Measurements from ENCODE around the gene RNF11. TPM values are rescaled to one million over a fixed set of nuclear protein-coding genes. Genes with fewer than 3 reads are reported as not detected.
A peak's percentile ranks its signal among the peaks of the same experiment; 100 is the strongest.

RNF11 gene
- total and polyA plus RNA-seq, 4 donors, result 24.1 to 102 (median 48.7) TPM

GRCh38 chr1:51215169-51215568 lies 20.9 kb upstream of the RNF11 start:
- no peak for TF ChIP-seq JUND (IDR thresholded peaks at IDR 0.05)
- TF ChIP-seq NR2F2 (IDR thresholded peaks at IDR 0.05), result no peak
- no peak for TF ChIP-seq EGR1 (IDR thresholded peaks at IDR 0.05; ENCODE audit: low read depth in 2 of 2)
- TF ChIP-seq GABPA (IDR thresholded peaks at IDR 0.05 in 1 of 2, conservative IDR thresholded peaks at IDR 0.05 in 1 of 2), result no peak
- TF ChIP-seq FOXA1 (IDR thresholded peaks at IDR 0.05), result no peak
- TF ChIP-seq CTCF (IDR thresholded peaks at IDR 0.05; ENCODE audit: low read depth, low read length, missing input control), result no peak
- no peak for TF ChIP-seq ZBTB33 (IDR thresholded peaks at IDR 0.05)
- TF ChIP-seq HNF4G (IDR thresholded peaks at IDR 0.05), result no peak
- Histone ChIP-seq H3K4me1 (ENCODE audit: control insufficient read depth in 4 of 4, insufficient read depth in 4 of 4, low read length in 3 of 4) (peaks cover 0 to 20% (median 5%) of the 10 kb centered on the region in 4 donors), H3K36me3 (ENCODE audit: control insufficient read depth in 4 of 4, insufficient read depth in 3 of 4, low read depth in 1 of 4, low read length in 3 of 4) (no peaks in the 10 kb centered on the region), H3K9ac (ENCODE audit: low read depth in 1 of 2, low read length in 2 of 2) (no peak overlapping the region), H3K9me3 (ENCODE audit: control insufficient read depth in 4 of 4, low read length in 3 of 4) (no peaks in the 10 kb centered on the region), H3K4me3 (ENCODE audit: low read depth in 1 of 3, low read length in 3 of 3) (no peak overlapping the region), H3K27ac (ENCODE audit: low read depth in 1 of 2, low read length in 2 of 2) (peak overlapping the region; percentile 4 to 84), H3K27me3 (ENCODE audit: control insufficient read depth in 4 of 4, insufficient read depth in 4 of 4, low read length in 3 of 4) (no peaks in the 10 kb centered on the region)
- DNase-seq (ENCODE audit: low spot score), result no peak
- WGBS, result 96% methylated on average over 1 of the region's 1 CpG

- Histone ChIP-seq H3K4me1 (ENCODE audit: control insufficient read depth in 4 of 4, insufficient read depth in 4 of 4, low read length in 3 of 4) (peaks cover 0 to 15% (median 5%) of the 10 kb centered on the region in 4 donors), H3K27ac (ENCODE audit: low read depth in 1 of 2, low read length in 2 of 2) (peak overlapping the region; percentile 84 to 85), H3K4me3 (ENCODE audit: low read depth in 1 of 3, low read length in 3 of 3) (peak overlapping the region in 2 of 3 donors; percentile 37 to 49), H3K9me3 (ENCODE audit: control insufficient read depth in 4 of 4, low read length in 3 of 4) (no peaks in the 10 kb centered on the region), H3K36me3 (ENCODE audit: control insufficient read depth in 4 of 4, insufficient read depth in 3 of 4, low read depth in 1 of 4, low read length in 3 of 4) (no peaks in the 10 kb centered on the region), H3K9ac (ENCODE audit: low read depth in 1 of 2, low read length in 2 of 2) (peak overlapping the region; percentile 27 to 54), H3K27me3 (ENCODE audit: control insufficient read depth in 4 of 4, insufficient read depth in 4 of 4, low read length in 3 of 4) (no peaks in the 10 kb centered on the region)
- TF ChIP-seq, protein P1, sequence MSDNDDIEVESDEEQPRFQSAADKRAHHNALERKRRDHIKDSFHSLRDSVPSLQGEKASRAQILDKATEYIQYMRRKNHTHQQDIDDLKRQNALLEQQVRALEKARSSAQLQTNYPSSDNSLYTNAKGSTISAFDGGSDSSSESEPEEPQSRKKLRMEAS (IDR thresholded peaks at IDR 0.05), result no peak
- TF ChIP-seq HNF4A (conservative IDR thresholded peaks at IDR 0.05) (peak in 1 of 2 donors; percentile 17), FOXA1 (IDR thresholded peaks at IDR 0.05) (no peak), JUND (IDR thresholded peaks at IDR 0.05) (peak in 1 of 2 donors; percentile 14), ATF3 (IDR thresholded peaks at IDR 0.05) (no peak), SP1 (IDR thresholded peaks at IDR 0.05) (no peak)
- DNase-seq (ENCODE audit: low spot score), result no peak
- 37% methylated on average over 4 of the region's 4 CpGs for WGBS
These were observed 19.4 kb upstream of the RNF11 start for GRCh38 chr1:51216631-51217030.

GRCh38 chr1:51217101-51217500 lies 19.0 kb upstream of the RNF11 start:
- H3K4me1 ChIP-seq (ENCODE audit: control insufficient read depth in 4 of 4, insufficient read depth in 4 of 4, low read length in 3 of 4), result peaks cover 0 to 15% (median 5%) of the 10 kb centered on the region in 4 donors
- DNase-seq (ENCODE audit: low spot score), result no peak
- H3K9me3 ChIP-seq (ENCODE audit: control insufficient read depth in 4 of 4, low read length in 3 of 4), result no peaks in the 10 kb centered on the region
- peak overlapping the region; percentile 62 to 85 for H3K27ac ChIP-seq (ENCODE audit: low read depth in 1 of 2, low read length in 2 of 2)
- no peak overlapping the region for H3K4me3 ChIP-seq (ENCODE audit: low read depth in 1 of 3, low read length in 3 of 3)
- peak overlapping the region in 1 of 2 donors; percentile 54 for H3K9ac ChIP-seq (ENCODE audit: low read depth in 1 of 2, low read length in 2 of 2)
- no peaks in the 10 kb centered on the region for H3K36me3 ChIP-seq (ENCODE audit: control insufficient read depth in 4 of 4, insufficient read depth in 3 of 4, low read depth in 1 of 4, low read length in 3 of 4)
- WGBS, result 71% methylated on average over 2 of the region's 2 CpGs
- H3K27me3 ChIP-seq (ENCODE audit: control insufficient read depth in 4 of 4, insufficient read depth in 4 of 4, low read length in 3 of 4), result no peaks in the 10 kb centered on the region
- TF ChIP-seq GABPA (IDR thresholded peaks at IDR 0.05 in 1 of 2, conservative IDR thresholded peaks at IDR 0.05 in 1 of 2) (no peak), SP1 (IDR thresholded peaks at IDR 0.05) (no peak), CTCF (IDR thresholded peaks at IDR 0.05; ENCODE audit: low read depth, low read length, missing input control) (no peak), JUND (IDR thresholded peaks at IDR 0.05) (no peak), EGR1 (IDR thresholded peaks at IDR 0.05; ENCODE audit: low read depth in 2 of 2) (no peak), TAF1 (conservative IDR thresholded peaks at IDR 0.05) (no peak), HNF4G (IDR thresholded peaks at IDR 0.05) (no peak), ZBTB33 (IDR thresholded peaks at IDR 0.05) (no peak), REST (IDR thresholded peaks at IDR 0.05) (no peak)
